ENCODE results near the gene SOWAHC.
A peak's percentile ranks its signal among the peaks of the same experiment; 100 is the strongest.

Gene SOWAHC

GRCh38 chr2:109646961-109647360 is 32.8 kb downstream of the SOWAHC start:
- DNase-seq (ENCODE audit: low read depth) = no peak

- no peak for DNase-seq (ENCODE audit: low read depth)
Measured at GRCh38 chr2:109647636-109648035, 33.5 kb downstream of the SOWAHC start.

GRCh38 chr2:109648041-109648527 is 33.9 kb downstream of the SOWAHC start:
- peak; percentile 29 for DNase-seq (ENCODE audit: low read depth)

- no peak for DNase-seq (ENCODE audit: low read depth)
Measured at GRCh38 chr2:109649736-109650695, 35.9 kb downstream of the SOWAHC start.

GRCh38 chr2:109654326-109655050 is 40.3 kb downstream of the SOWAHC start:
- no peak for DNase-seq (ENCODE audit: low read depth)

- DNase-seq (ENCODE audit: low read depth) = no peak
Measured at GRCh38 chr2:109655287-109655686, 41.1 kb downstream of the SOWAHC start.

- DNase-seq (ENCODE audit: low read depth) = no peak
Measured at GRCh38 chr2:109659396-109660045, 45.4 kb downstream of the SOWAHC start.

- DNase-seq (ENCODE audit: low read depth) = no peak
Measured at GRCh38 chr2:109660046-109660860, 46.1 kb downstream of the SOWAHC start.

- DNase-seq (ENCODE audit: low read depth) = no peak
Measured at GRCh38 chr2:109662889-109663288, 48.7 kb downstream of the SOWAHC start.

GRCh38 chr2:109663721-109664120 is 49.6 kb downstream of the SOWAHC start:
- DNase-seq (ENCODE audit: low read depth) = peak; percentile 73

GRCh38 chr2:109666466-109666865 is 52.3 kb downstream of the SOWAHC start:
- DNase-seq (ENCODE audit: low read depth) = no peak

All from fibroblast of the conjunctiva (primary cell).